ENCODE measurements around the gene EVI2B. TPM values are rescaled to one million over a fixed set of nuclear protein-coding genes. Genes with fewer than 3 reads are reported as not detected.
"Not testable (repeated sequence)": the region's sequence is repeated elsewhere in the genome, so short reads cannot be mapped to it uniquely, and the experiment has no call there.

Gene EVI2B
- total RNA-seq, 1 donor from 2014 or later: not detected

DNA sequence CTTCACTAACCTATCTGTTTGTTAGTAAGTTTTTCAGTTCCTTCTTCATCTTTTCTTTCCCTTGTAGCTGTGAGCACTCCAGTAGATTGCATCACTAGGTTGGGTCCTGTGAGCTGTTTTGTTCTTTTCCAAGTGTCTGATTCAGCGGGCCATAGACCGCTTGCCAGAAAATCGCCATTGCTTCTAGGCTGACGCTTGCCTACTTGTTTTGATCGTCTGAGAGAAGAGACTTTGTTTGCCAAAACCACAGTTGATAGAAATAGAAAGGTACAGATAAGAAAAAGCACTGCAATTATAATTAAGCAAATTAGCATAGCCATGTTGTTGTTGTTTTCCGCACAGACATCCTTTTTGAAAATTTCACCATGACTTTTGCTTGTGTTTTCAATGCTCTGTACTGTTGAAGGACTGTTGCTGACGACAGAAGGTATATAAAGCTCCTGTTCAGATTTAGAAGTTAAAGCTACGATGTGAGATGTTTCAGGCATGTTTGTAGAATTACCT, 4.5 kb upstream of the EVI2B start:
- Mint-ChIP-seq H3K9me3 (no peaks in the 10 kb centered on the region), H3K4me1 (no peaks in the 10 kb centered on the region), H3K27me3 (ENCODE audit: low read depth) (no peaks in the 10 kb centered on the region), H3K27ac (no peak overlapping the region), H3K36me3 (peaks cover 4% of the 10 kb centered on the region), H3K4me3 (no peak overlapping the region)
- TF ChIP-seq, protein P1, sequence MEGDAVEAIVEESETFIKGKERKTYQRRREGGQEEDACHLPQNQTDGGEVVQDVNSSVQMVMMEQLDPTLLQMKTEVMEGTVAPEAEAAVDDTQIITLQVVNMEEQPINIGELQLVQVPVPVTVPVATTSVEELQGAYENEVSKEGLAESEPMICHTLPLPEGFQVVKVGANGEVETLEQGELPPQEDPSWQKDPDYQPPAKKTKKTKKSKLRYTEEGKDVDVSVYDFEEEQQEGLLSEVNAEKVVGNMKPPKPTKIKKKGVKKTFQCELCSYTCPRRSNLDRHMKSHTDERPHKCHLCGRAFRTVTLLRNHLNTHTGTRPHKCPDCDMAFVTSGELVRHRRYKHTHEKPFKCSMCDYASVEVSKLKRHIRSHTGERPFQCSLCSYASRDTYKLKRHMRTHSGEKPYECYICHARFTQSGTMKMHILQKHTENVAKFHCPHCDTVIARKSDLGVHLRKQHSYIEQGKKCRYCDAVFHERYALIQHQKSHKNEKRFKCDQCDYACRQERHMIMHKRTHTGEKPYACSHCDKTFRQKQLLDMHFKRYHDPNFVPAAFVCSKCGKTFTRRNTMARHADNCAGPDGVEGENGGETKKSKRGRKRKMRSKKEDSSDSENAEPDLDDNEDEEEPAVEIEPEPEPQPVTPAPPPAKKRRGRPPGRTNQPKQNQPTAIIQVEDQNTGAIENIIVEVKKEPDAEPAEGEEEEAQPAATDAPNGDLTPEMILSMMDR (IDR thresholded peaks at IDR 0.05; ENCODE audit: unreplicated experiment): no peak
- no peak for DNase-seq (ENCODE audit: low spot score in 2 of 2, unreplicated experiment in 2 of 2)

DNA sequence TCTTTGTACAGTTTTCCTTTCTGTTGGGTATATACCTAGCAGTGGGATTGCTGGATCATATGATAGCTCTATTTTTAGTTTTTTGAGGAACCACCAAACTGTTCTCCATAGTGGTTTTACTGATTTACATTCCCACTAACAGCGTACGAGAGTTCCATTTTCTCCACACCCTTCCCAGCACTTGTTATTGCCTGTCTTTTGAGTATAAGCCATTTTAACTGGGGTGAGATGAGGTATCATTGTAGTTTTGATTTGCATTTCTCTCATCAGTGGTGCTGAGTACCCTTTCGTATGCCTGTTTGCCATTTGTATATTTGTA, 887 bp upstream of the EVI2B start:
- Mint-ChIP-seq H3K27me3 (ENCODE audit: low read depth) (no peaks in the 10 kb centered on the region), H3K27ac (no peak overlapping the region), H3K9me3 (no peaks in the 10 kb centered on the region), H3K36me3 (peaks cover 5% of the 10 kb centered on the region), H3K4me1 (no peaks in the 10 kb centered on the region), H3K4me3 (no peak overlapping the region)
- no peak for DNase-seq (ENCODE audit: low spot score in 2 of 2, unreplicated experiment in 2 of 2)
- TF ChIP-seq, protein P1 (IDR thresholded peaks at IDR 0.05; ENCODE audit: unreplicated experiment): no peak

DNA sequence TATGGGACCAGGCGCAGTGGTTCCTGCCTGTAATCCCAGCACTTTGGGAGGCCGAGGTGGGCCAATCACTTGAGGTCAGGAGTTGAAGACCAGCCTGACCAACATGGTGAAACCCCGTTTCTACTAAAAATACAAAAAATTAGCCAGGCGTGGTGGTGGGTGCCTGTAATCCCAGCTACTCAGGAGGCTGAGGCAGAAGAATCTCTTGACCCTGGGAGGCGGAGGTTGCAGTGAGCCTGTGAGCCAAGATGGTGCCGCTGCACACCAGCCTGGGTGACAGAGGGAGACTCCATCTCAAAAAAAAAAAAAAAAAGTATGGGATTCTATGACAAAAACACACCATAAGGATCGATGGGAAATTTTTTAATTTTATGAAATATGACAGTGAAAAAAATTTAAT, 1.6 kb downstream of the EVI2B start:
- not testable (repeated sequence) for H3K36me3 Mint-ChIP-seq; H3K27ac Mint-ChIP-seq; H3K4me3 Mint-ChIP-seq; H3K9me3 Mint-ChIP-seq; DNase-seq (ENCODE audit: low spot score in 2 of 2, unreplicated experiment in 2 of 2); H3K27me3 Mint-ChIP-seq (ENCODE audit: low read depth)
- H3K4me1 Mint-ChIP-seq: peaks cover 13% of the 10 kb centered on the region

DNA sequence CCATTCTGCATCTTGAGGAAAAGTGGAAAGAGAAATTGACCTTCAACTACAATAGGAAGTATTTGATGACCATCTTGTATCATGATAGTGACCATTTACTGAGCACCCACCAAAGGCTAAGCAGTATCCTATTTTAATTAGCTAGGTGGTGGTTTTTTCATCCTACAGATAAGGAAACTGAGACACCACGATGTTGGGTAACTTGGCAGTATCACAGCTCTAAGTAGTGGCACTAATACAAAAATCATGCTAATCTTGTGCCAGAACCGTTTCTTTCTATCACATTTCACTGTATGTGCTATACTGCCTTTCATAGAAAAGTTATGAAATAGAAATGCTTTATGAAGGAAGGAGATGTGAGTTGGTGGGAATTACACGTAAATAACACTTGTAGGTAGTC, 2.3 kb downstream of the EVI2B start:
- Mint-ChIP-seq H3K9me3 (no peaks in the 10 kb centered on the region), H3K27ac (no peak overlapping the region), H3K27me3 (ENCODE audit: low read depth) (no peaks in the 10 kb centered on the region), H3K4me1 (peaks cover 13% of the 10 kb centered on the region), H3K4me3 (no peak overlapping the region), H3K36me3 (peaks cover 5% of the 10 kb centered on the region)
- no peak for DNase-seq (ENCODE audit: low spot score in 2 of 2, unreplicated experiment in 2 of 2)
- TF ChIP-seq, protein P1 (IDR thresholded peaks at IDR 0.05; ENCODE audit: unreplicated experiment): no peak

DNA sequence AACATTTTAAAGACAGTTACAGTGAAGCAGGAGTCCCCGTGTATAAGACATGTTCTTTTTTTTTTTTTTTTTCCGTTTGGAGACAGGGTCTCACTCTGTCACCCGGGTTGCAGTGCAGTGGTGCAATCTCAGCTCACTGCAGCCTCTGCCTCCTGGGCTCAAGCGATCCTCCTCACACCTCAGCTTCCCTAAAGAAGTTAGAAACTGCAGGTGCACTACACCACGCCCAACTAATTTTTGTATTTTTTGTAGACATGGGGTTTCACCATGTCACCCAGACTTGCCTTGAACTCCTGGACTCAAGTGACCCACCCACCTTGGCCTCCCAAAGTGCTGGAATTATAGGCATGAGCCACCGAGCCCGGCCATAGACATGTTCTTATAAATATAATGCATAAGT, 3.0 kb downstream of the EVI2B start:
- Mint-ChIP-seq H3K27ac (no peak overlapping the region), H3K9me3 (no peaks in the 10 kb centered on the region), H3K27me3 (ENCODE audit: low read depth) (no peaks in the 10 kb centered on the region), H3K36me3 (peaks cover 5% of the 10 kb centered on the region), H3K4me3 (no peak overlapping the region), H3K4me1 (peaks cover 13% of the 10 kb centered on the region)
- DNase-seq (ENCODE audit: low spot score in 2 of 2, unreplicated experiment in 2 of 2): no peak
- TF ChIP-seq, protein P1 (IDR thresholded peaks at IDR 0.05; ENCODE audit: unreplicated experiment): no peak

DNA sequence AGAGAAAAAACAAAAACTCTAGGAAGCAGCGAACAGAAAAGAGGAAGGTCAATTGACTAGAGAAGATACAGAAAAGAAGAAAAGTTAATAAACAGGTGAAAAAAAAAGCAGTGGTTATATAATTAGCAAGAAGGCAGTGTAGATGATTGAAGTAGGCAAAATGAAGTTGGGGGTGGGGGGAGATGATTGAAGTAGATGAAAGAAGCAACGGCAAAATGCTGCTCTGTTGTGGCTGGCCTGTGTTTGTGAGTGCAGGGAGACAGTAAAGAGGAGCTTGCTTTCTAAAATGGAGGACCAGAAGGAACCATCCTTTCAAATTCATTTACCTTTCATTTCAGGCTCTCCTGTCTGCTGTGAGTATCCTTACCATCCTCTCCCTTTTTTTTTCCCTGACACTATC, 3.6 kb downstream of the EVI2B start:
- DNase-seq (ENCODE audit: low spot score in 2 of 2, unreplicated experiment in 2 of 2): no peak
- peaks cover 13% of the 10 kb centered on the region for H3K4me1 Mint-ChIP-seq
- H3K36me3 Mint-ChIP-seq: peaks cover 7% of the 10 kb centered on the region
- H3K27me3 Mint-ChIP-seq (ENCODE audit: low read depth): no peaks in the 10 kb centered on the region
- H3K4me3 Mint-ChIP-seq: no peak overlapping the region
- TF ChIP-seq, protein P1 (IDR thresholded peaks at IDR 0.05; ENCODE audit: unreplicated experiment): no peak
- peak overlapping the region; percentile 14 for H3K27ac Mint-ChIP-seq
- no peaks in the 10 kb centered on the region for H3K9me3 Mint-ChIP-seq
